Measurements from ENCODE around the gene PITPNC1.

Gene PITPNC1

GRCh38 chr17:67413388-67413787, 36.3 kb downstream of the PITPNC1 start:
- DNase-seq (ENCODE audit: low read depth, low spot score), result no peak
- POLR2A ChIA-PET, result no interaction called here
- CTCF ChIA-PET, result no interaction called here
- no peak for TF ChIP-seq CTCF (IDR thresholded peaks at IDR 0.05; ENCODE audit: insufficient read depth, low read length, missing control alignments)
- H3K4me3 ChIP-seq (ENCODE audit: low read depth, low read length), result no peak overlapping the region

- ChIA-PET POLR2A (no interaction called here), CTCF (no interaction called here)
- no peak for DNase-seq (ENCODE audit: low read depth, low spot score)
- no peak overlapping the region for H3K4me3 ChIP-seq (ENCODE audit: low read depth, low read length)
- no peak for TF ChIP-seq CTCF (IDR thresholded peaks at IDR 0.05; ENCODE audit: insufficient read depth, low read length, missing control alignments)
Measured at GRCh38 chr17:67414130-67414529, 37.0 kb downstream of the PITPNC1 start.

- no peak for DNase-seq (ENCODE audit: low read depth, low spot score)
- CTCF ChIA-PET, result no interaction called here
Measured at GRCh38 chr17:67414559-67414958, 37.5 kb downstream of the PITPNC1 start.

GRCh38 chr17:67415291-67415690, 38.2 kb downstream of the PITPNC1 start:
- TF ChIP-seq CTCF (IDR thresholded peaks at IDR 0.05; ENCODE audit: insufficient read depth, low read length, missing control alignments), result no peak
- ChIA-PET CTCF (no interaction called here), POLR2A (no interaction called here)
- no peak for DNase-seq (ENCODE audit: low read depth, low spot score)
- H3K4me3 ChIP-seq (ENCODE audit: low read depth, low read length), result no peak overlapping the region

More at GRCh38 chr17:67414559-67414958, 37.5 kb downstream of the PITPNC1 start:
- H3K4me3 ChIP-seq (ENCODE audit: low read depth, low read length), result no peak overlapping the region
- POLR2A ChIA-PET, result no interaction called here
- TF ChIP-seq CTCF (IDR thresholded peaks at IDR 0.05; ENCODE audit: insufficient read depth, low read length, missing control alignments), result no peak

GRCh38 chr17:67417507-67417906, 40.4 kb downstream of the PITPNC1 start:
- no peak for DNase-seq (ENCODE audit: low read depth, low spot score)
- H3K4me3 ChIP-seq (ENCODE audit: low read depth, low read length), result no peak overlapping the region
- ChIA-PET POLR2A (no interaction called here), CTCF (interaction anchor here (0.6 to 1.2 kb wide), 2 partner anchors 55 to 58 kb away, joined by 3 read pairs; no protein-coding TSS in a partner anchor)
- TF ChIP-seq CTCF (IDR thresholded peaks at IDR 0.05; ENCODE audit: insufficient read depth, low read length, missing control alignments), result no peak

GRCh38 chr17:67420994-67421393, 43.9 kb downstream of the PITPNC1 start:
- ChIA-PET POLR2A (no interaction called here), CTCF (interaction anchor here (0.8 kb wide), 1 partner anchor 55 kb away, joined by 3 read pairs; no protein-coding TSS in a partner anchor)
- DNase-seq (ENCODE audit: low read depth, low spot score), result no peak
- no peak overlapping the region for H3K4me3 ChIP-seq (ENCODE audit: low read depth, low read length)
- TF ChIP-seq CTCF (IDR thresholded peaks at IDR 0.05; ENCODE audit: insufficient read depth, low read length, missing control alignments), result no peak
